A549 (cell line): ENCODE results near the gene SELENOI. TPM values are rescaled to one million over a fixed set of nuclear protein-coding genes. Genes with fewer than 3 reads are reported as not detected.

Experiments used
- ATAC-seq, 2 experiments: fragments of 200-7000 bp in 1 of 2; fragments of >200 bp in 1 of 2; cut with Nextera tagmentation in 1 of 2; cut with Tn5 transposase in 1 of 2; 3 replicates each; pipeline versions ENCODE4 v1.8.0 to v1.9.1; 2018 to 2020; ENCODE audit warnings: mild to moderate bottlenecking in 1 of 2, moderate library complexity in 1 of 2
- CTCF ChIA-PET: fragments of 300-600 bp; sonication (Branson Sonifier 250); formaldehyde crosslinking; extraction: SDS; loops from one replicate; lab custom pipeline; 2021; ENCODE audit warnings: antibody characterized with exemption, inconsistent platforms; lab: Yijun Ruan, JAX
- POLR2A ChIA-PET: fragments of 350-600 bp; formaldehyde crosslinking; extraction: SDS; loops from one replicate; lab custom pipeline; 2021; ENCODE audit warnings: antibody characterized with exemption, inconsistent platforms; lab: Yijun Ruan, JAX
- DNase-seq, 2 experiments: peaks; one replicate each; pipeline versions ENCODE4 v3.0.0 to v3.0.0-alpha.2; 2011 to 2016; ENCODE audit warnings: low read depth in 1 of 2, low spot score in 1 of 2
- FAIRE-seq: peaks from 2 replicates; lab custom pipeline; 2011; peaks lifted over from hg19 to GRCh38; lab: Jason Lieb, UNC
- H3K27ac ChIP-seq, 2 experiments: fragments of >200 bp; sonication (Bioruptor Twin); formaldehyde crosslinking; 3 replicates each; pipeline ENCODE4 v1.5.1; 2016 to 2017
- H3K4me1 ChIP-seq: fragments of >200 bp; sonication (Bioruptor Twin); formaldehyde crosslinking; 3 replicates; pipeline ENCODE4 v1.6.1; 2016
- H3K4me2 ChIP-seq: fragments of >200 bp; sonication (Bioruptor Twin); formaldehyde crosslinking; 3 replicates; pipeline ENCODE4 v1.6.1; 2016
- H3K4me3 ChIP-seq: fragments of >200 bp; sonication (Bioruptor Twin); formaldehyde crosslinking; 3 replicates; pipeline ENCODE4 v1.5.1; 2016
- H3K9me3 ChIP-seq: fragments of >200 bp; sonication (Bioruptor Twin); formaldehyde crosslinking; 3 replicates; pipeline ENCODE4 v1.6.1; 2016
- CBX2 ChIP-seq: fragments of 200-600 bp; sonication (generic); IDR thresholded peaks from 2 replicates; pipeline ENCODE4 v1.6.1; 2016; ENCODE audit warnings: low read depth, mild to moderate bottlenecking, borderline replicate concordance
- CHD2 ChIP-seq: fragments of 150-350 bp; IDR thresholded peaks from 2 replicates; pipeline ENCODE4 v1.6.1; 2014; ENCODE audit warnings: low read length; ENCODE audit not compliant: partially characterized antibody
- CHD4 ChIP-seq: fragments of 200-600 bp; sonication (generic); IDR thresholded peaks from 2 replicates; pipeline ENCODE4 v1.6.1; 2016; ENCODE audit warnings: antibody characterized with exemption, mild to moderate bottlenecking, borderline replicate concordance
- EHF ChIP-seq: fragments of 250-450 bp; sonication (Bioruptor Pico); IDR thresholded peaks from 2 replicates; pipeline ENCODE4 v1.5.0; 2020; ENCODE audit warnings: mild to moderate bottlenecking
- ESRRA ChIP-seq: fragments of 150-350 bp; IDR thresholded peaks from 2 replicates; pipeline ENCODE4 v1.6.1; 2014; ENCODE audit warnings: mild to moderate bottlenecking, low read length, borderline replicate concordance
- FOSL2 ChIP-seq, 2 experiments: fragments of 450-650 bp in 1 of 2; fragments of >200 bp in 1 of 2; sonication (Bioruptor Twin) in 1 of 2; formaldehyde crosslinking; IDR thresholded peaks; 2 replicates each; pipeline versions ENCODE4 v1.5.0 to v1.6.1; 2016 to 2020; ENCODE audit warnings: mild to moderate bottlenecking in 1 of 2, moderate library complexity in 1 of 2
- FOXS1 ChIP-seq: fragments of 250-450 bp; sonication (Bioruptor Pico); IDR thresholded peaks from 2 replicates; pipeline ENCODE4 v1.5.0; 2020; ENCODE audit warnings: mild to moderate bottlenecking, moderate library complexity
- HEYL ChIP-seq: fragments of 250-450 bp; sonication (Bioruptor Pico); IDR thresholded peaks from 2 replicates; pipeline ENCODE4 v1.8.0; 2021; ENCODE audit warnings: mild to moderate bottlenecking, moderate library complexity
- MAZ ChIP-seq: fragments of 150-350 bp; IDR thresholded peaks from 2 replicates; pipeline ENCODE4 v1.6.1; 2014; ENCODE audit warnings: antibody characterized with exemption, low read depth, low read length, borderline replicate concordance
- NPAS2 ChIP-seq: fragments of 250-450 bp; sonication (Bioruptor Pico); IDR thresholded peaks from 2 replicates; pipeline ENCODE4 v1.8.0; 2022; ENCODE audit warnings: mild to moderate bottlenecking, moderate library complexity, borderline replicate concordance
- PHF8 ChIP-seq: fragments of 200-600 bp; sonication (generic); IDR thresholded peaks from 2 replicates; pipeline ENCODE4 v1.6.1; 2016; ENCODE audit warnings: low read depth, mild to moderate bottlenecking, antibody characterized with exemption, moderate library complexity, borderline replicate concordance
- RAD21 ChIP-seq, 2 experiments: fragments of >200 bp in 1 of 2; sonication (Bioruptor Twin) in 1 of 2; formaldehyde crosslinking in 1 of 2; IDR thresholded peaks in 1 of 2; conservative IDR thresholded peaks in 1 of 2; 2 replicates in 1 of 2; 3 replicates in 1 of 2; pipeline ENCODE4 v1.6.1; 2012 to 2018; ENCODE audit warnings: inconsistent platforms in 1 of 2
- RARB ChIP-seq: fragments of 250-450 bp; sonication (Bioruptor Pico); IDR thresholded peaks from 2 replicates; pipeline ENCODE4 v1.8.0; 2021; ENCODE audit warnings: mild to moderate bottlenecking, moderate library complexity
- RFX5 ChIP-seq: fragments of 450-650 bp; IDR thresholded peaks from 2 replicates; pipeline ENCODE4 v1.7.1; 2014; ENCODE audit warnings: antibody characterized with exemption, mild to moderate bottlenecking, moderate library complexity
- RNF2 ChIP-seq: fragments of 200-600 bp; sonication (generic); IDR thresholded peaks from 2 replicates; pipeline ENCODE4 v1.6.1; 2016; ENCODE audit warnings: low read depth, mild to moderate bottlenecking, antibody characterized with exemption, moderate library complexity, borderline replicate concordance
- TP53 ChIP-seq: fragments of 250-450 bp; sonication (Bioruptor Pico); IDR thresholded peaks from 2 replicates; pipeline ENCODE4 v1.5.0; 2021; ENCODE audit warnings: mild to moderate bottlenecking, moderate library complexity
- ZSCAN20 ChIP-seq: fragments of 250-450 bp; sonication (Bioruptor Pico); IDR thresholded peaks from 2 replicates; pipeline ENCODE4 v1.8.0; 2022; ENCODE audit warnings: mild to moderate bottlenecking, moderate library complexity
- WGBS: methylation state at CpG from one replicate; pipeline ENCODE4 v1.1.6; 2017; ENCODE audit errors: missing lambda C conversion rate; 5-methylcytosine and 5-hydroxymethylcytosine counted together
- polyA plus RNA-seq, 4 experiments: library from polyadenylated mRNA; depleted of rRNA in 3 of 4; stranded (reverse); fragments of >200 nt; fragmentation: RNase III in 1 of 4; extraction: RNeasy Plus Mini Kit Qiagen cat#74134 plus additional on column Dnase treatment in 1 of 4; gene quantifications; 2 replicates in 3 of 4; 3 replicates in 1 of 4; pipeline ENCODE4 v1.2.3, GENCODE V29; 2011 to 2017
- TF ChIP-seq, protein P1 (sequence below): fragments of 200-600 bp; sonication (generic); IDR thresholded peaks from 2 replicates; pipeline ENCODE4 v1.6.1; 2016; ENCODE audit warnings: antibody characterized with exemption, mild to moderate bottlenecking, moderate library complexity
- TF ChIP-seq, protein P2 (sequence below): fragments of >200 bp; sonication (Bioruptor Twin); formaldehyde crosslinking; IDR thresholded peaks from 2 replicates; pipeline ENCODE4 v1.6.1; 2016
- TF ChIP-seq, protein P3 (sequence below): fragments of 250-450 bp; sonication (Bioruptor Pico); IDR thresholded peaks from 2 replicates; pipeline ENCODE4 v1.5.0; 2020; ENCODE audit warnings: low read depth, mild to moderate bottlenecking, moderate library complexity
- TF ChIP-seq, protein P4 (sequence below): fragments of 450-650 bp; IDR thresholded peaks from 2 replicates; pipeline ENCODE4 v1.6.1; 2014; ENCODE audit warnings: antibody characterized with exemption

SELENOI gene
- polyA plus RNA-seq, 2 of the 4 experiments (the other 2 are of a cell fraction): 18.2 to 38.7 TPM

DNA sequence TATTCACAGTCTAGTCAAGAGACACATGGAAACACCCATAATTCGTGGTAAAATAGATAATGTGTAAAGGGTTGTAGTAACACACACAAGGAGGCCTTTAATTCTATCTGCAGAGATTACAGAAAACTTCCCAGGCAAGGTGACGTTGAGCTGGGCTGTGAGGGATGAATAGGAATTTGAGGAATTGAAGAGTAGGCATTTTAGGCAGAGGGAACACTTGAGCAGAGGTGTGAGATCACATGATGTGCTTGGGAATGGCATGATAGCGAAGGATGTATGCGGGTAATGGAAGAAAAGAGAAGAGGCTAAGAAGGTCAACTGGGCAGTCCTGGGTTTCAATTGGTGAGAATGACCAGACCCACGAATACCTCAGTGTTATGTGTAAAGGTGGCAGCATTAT lies 76.0 kb downstream of the SELENOI start:
- DNase-seq (no peak), ATAC-seq (no peak), FAIRE-seq (no peak)
- ChIA-PET POLR2A (no interaction called here), CTCF (interaction anchor here (4.3 kb wide), 1 partner anchor 10 kb away, joined by 17 read pairs; no protein-coding TSS in a partner anchor)
- Histone ChIP-seq H3K4me2 (no peak overlapping the region), H3K9me3 (no peaks in the 10 kb centered on the region), H3K27ac (no peak overlapping the region), H3K4me3 (no peak overlapping the region), H3K4me1 (no peaks in the 10 kb centered on the region)
- WGBS: 70% methylated on average over 5 of the region's 5 CpGs
- TF ChIP-seq PHF8 (no peak), RFX5 (no peak), ESRRA (no peak), EHF (CRISPR knock-in tag) (no peak), RARB (no peak), NPAS2 (CRISPR knock-in tag) (no peak), ZSCAN20 (no peak)

DNA sequence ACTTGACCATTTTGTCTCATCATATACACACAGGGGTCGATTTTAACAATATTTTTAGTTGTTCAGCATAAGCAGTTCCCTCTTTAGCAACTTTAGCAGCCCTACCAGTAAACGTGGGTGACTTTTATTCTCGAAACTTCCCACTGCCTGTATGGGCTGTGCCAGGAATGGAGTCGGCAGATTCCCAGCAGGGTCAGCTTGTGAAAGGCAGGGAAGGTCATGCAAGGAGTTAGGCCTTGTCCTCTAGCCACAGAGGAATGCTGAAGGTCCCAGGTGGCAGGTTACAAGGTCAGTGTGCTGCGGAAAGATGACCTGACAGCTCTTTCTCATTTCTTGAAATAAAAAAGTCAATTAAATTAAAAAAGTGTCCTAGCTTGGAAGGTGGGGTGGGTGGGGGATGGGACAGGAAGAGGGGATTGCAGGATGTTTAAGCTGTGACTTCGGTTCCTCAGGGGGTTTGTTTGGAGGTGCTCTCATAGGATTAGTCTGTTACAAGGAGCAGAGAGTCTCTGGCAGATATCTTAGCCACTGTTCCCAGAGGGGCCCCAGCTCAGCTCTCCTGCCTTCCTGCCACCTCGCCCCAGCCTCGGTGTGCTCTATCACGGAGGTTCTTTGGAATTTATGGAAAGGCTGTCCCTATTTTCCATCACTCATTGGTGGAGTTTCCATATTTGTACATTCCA lies 77.1 kb downstream of the SELENOI start:
- ATAC-seq (0 out of 6 replicates have a peak, but pooled peaks of 1 of the 2 experiments have one; percentile 33), FAIRE-seq (no peak), DNase-seq (no peak)
- H3K4me2 ChIP-seq: no peak overlapping the region
- no peak for TF ChIP-seq TP53 (CRISPR knock-in tag)
- TF ChIP-seq, protein P1, sequence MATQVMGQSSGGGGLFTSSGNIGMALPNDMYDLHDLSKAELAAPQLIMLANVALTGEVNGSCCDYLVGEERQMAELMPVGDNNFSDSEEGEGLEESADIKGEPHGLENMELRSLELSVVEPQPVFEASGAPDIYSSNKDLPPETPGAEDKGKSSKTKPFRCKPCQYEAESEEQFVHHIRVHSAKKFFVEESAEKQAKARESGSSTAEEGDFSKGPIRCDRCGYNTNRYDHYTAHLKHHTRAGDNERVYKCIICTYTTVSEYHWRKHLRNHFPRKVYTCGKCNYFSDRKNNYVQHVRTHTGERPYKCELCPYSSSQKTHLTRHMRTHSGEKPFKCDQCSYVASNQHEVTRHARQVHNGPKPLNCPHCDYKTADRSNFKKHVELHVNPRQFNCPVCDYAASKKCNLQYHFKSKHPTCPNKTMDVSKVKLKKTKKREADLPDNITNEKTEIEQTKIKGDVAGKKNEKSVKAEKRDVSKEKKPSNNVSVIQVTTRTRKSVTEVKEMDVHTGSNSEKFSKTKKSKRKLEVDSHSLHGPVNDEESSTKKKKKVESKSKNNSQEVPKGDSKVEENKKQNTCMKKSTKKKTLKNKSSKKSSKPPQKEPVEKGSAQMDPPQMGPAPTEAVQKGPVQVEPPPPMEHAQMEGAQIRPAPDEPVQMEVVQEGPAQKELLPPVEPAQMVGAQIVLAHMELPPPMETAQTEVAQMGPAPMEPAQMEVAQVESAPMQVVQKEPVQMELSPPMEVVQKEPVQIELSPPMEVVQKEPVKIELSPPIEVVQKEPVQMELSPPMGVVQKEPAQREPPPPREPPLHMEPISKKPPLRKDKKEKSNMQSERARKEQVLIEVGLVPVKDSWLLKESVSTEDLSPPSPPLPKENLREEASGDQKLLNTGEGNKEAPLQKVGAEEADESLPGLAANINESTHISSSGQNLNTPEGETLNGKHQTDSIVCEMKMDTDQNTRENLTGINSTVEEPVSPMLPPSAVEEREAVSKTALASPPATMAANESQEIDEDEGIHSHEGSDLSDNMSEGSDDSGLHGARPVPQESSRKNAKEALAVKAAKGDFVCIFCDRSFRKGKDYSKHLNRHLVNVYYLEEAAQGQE: no peak
- no peak for TF ChIP-seq FOXS1
- TF ChIP-seq, protein P2, sequence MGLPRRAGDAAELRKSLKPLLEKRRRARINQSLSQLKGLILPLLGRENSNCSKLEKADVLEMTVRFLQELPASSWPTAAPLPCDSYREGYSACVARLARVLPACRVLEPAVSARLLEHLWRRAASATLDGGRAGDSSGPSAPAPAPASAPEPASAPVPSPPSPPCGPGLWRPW: no peak
- no peak for TF ChIP-seq CBX2
- TF ChIP-seq ZSCAN20: no peak
- no peak for TF ChIP-seq HEYL (CRISPR knock-in tag)
- TF ChIP-seq MAZ: no peak
- TF ChIP-seq, protein P3, sequence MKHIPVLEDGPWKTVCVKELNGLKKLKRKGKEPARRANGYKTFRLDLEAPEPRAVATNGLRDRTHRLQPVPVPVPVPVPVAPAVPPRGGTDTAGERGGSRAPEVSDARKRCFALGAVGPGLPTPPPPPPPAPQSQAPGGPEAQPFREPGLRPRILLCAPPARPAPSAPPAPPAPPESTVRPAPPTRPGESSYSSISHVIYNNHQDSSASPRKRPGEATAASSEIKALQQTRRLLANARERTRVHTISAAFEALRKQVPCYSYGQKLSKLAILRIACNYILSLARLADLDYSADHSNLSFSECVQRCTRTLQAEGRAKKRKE (CRISPR knock-in tag): no peak
- TF ChIP-seq RAD21 (conservative IDR thresholded peaks at IDR 0.05 in 1 of 2, IDR thresholded peaks at IDR 0.05 in 1 of 2): no peak
- TF ChIP-seq CHD4: no peak
- TF ChIP-seq CHD2: no peak
- TF ChIP-seq RNF2: no peak
- no peak for TF ChIP-seq FOSL2 (IDR thresholded peaks at IDR 0.05)
- no peak for TF ChIP-seq FOSL2 (CRISPR knock-in tag; IDR thresholded peaks at IDR 0.05)
- TF ChIP-seq RFX5: no peak
- TF ChIP-seq, protein P4, sequence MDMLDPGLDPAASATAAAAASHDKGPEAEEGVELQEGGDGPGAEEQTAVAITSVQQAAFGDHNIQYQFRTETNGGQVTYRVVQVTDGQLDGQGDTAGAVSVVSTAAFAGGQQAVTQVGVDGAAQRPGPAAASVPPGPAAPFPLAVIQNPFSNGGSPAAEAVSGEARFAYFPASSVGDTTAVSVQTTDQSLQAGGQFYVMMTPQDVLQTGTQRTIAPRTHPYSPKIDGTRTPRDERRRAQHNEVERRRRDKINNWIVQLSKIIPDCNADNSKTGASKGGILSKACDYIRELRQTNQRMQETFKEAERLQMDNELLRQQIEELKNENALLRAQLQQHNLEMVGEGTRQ: no peak
- no peak for TF ChIP-seq PHF8
- ChIA-PET CTCF (interaction anchor here (0.6 to 4.3 kb wide), 3 partner anchors 9 to 188 kb away, joined by 3 to 17 read pairs (median 3); no protein-coding TSS in a partner anchor), POLR2A (no interaction called here)
- no peak overlapping the region for H3K4me3 ChIP-seq
- no peak overlapping the region for H3K27ac ChIP-seq
- H3K4me1 ChIP-seq: no peaks in the 10 kb centered on the region
- no peaks in the 10 kb centered on the region for H3K9me3 ChIP-seq
- WGBS: 54% methylated on average over 9 of the region's 9 CpGs
